ENCODE results near the gene CD8B. TPM values are rescaled to one million over a fixed set of nuclear protein-coding genes. Genes with fewer than 3 reads are reported as not detected.

Gene CD8B
- total RNA-seq, 1 experiment from 2014 or later = not detected

- 0 out of 2 replicates have a peak, but pooled peaks cover 3% of the 10 kb centered on the region for H3K27me3 ChIP-seq (ENCODE audit: low read length)
- no peak for DNase-seq
- H3K36me3 ChIP-seq (ENCODE audit: insufficient read depth, low read length) = peaks cover 2% of the 10 kb centered on the region; the same call in 1 of the 2 replicates
- no peak overlapping the region for H2AFZ ChIP-seq (ENCODE audit: low read length)
- no peaks in the 10 kb centered on the region for H4K20me1 ChIP-seq (ENCODE audit: insufficient read depth, low read depth, low read length)
- H3K9ac ChIP-seq (ENCODE audit: low read length) = no peak overlapping the region
- H3K27ac ChIP-seq (ENCODE audit: low read length) = no peak overlapping the region
- H3K4me3 ChIP-seq (ENCODE audit: low read length) = no peak overlapping the region
- no peaks in the 10 kb centered on the region for H3K4me1 ChIP-seq (ENCODE audit: low read length)
- peaks cover 7% of the 10 kb centered on the region; the same call in 1 of the 2 replicates for H3K9me3 ChIP-seq (ENCODE audit: low read length)
- H3K4me2 ChIP-seq (ENCODE audit: low read depth, low read length, poor library complexity, severe bottlenecking) = no peak overlapping the region
- no peaks in the 10 kb centered on the region for H3K79me2 ChIP-seq (ENCODE audit: low read length)
- H3K9me2 ChIP-seq (replicated peaks; ENCODE audit: insufficient read depth, low read length) = no peaks in the 10 kb centered on the region
Observed at GRCh38 chr2:86800856-86801567, 60.7 kb downstream of the CD8B start.

GRCh38 chr2:86794861-86795260 is 66.8 kb downstream of the CD8B start:
- no peak for DNase-seq
- Histone ChIP-seq H3K79me2 (ENCODE audit: low read length) (no peaks in the 10 kb centered on the region), H3K4me3 (ENCODE audit: low read length) (no peak overlapping the region), H3K4me2 (ENCODE audit: low read depth, low read length, poor library complexity, severe bottlenecking) (no peak overlapping the region), H3K9ac (ENCODE audit: low read length) (no peak overlapping the region), H3K4me1 (ENCODE audit: low read length) (no peaks in the 10 kb centered on the region), H4K20me1 (ENCODE audit: insufficient read depth, low read depth, low read length) (no peaks in the 10 kb centered on the region), H2AFZ (ENCODE audit: low read length) (no peak overlapping the region), H3K27ac (ENCODE audit: low read length) (no peak overlapping the region), H3K9me2 (replicated peaks; ENCODE audit: insufficient read depth, low read length) (no peaks in the 10 kb centered on the region), H3K9me3 (ENCODE audit: low read length) (peaks cover 11% of the 10 kb centered on the region; the same call in 1 of the 2 replicates), H3K36me3 (ENCODE audit: insufficient read depth, low read length) (peaks cover 5% of the 10 kb centered on the region; the same call in 1 of the 2 replicates), H3K27me3 (ENCODE audit: low read length) (peaks cover 7% of the 10 kb centered on the region; the same call in 1 of the 2 replicates)

- DNase-seq = no peak
- Histone ChIP-seq H3K9ac (ENCODE audit: low read length) (no peak overlapping the region), H4K20me1 (ENCODE audit: insufficient read depth, low read depth, low read length) (no peaks in the 10 kb centered on the region), H3K4me3 (ENCODE audit: low read length) (no peak overlapping the region), H3K9me2 (replicated peaks; ENCODE audit: insufficient read depth, low read length) (no peaks in the 10 kb centered on the region), H3K4me2 (ENCODE audit: low read depth, low read length, poor library complexity, severe bottlenecking) (no peak overlapping the region), H3K27me3 (ENCODE audit: low read length) (peaks cover 7% of the 10 kb centered on the region; the same call in 1 of the 2 replicates), H3K79me2 (ENCODE audit: low read length) (no peaks in the 10 kb centered on the region), H3K27ac (ENCODE audit: low read length) (no peak overlapping the region), H3K9me3 (ENCODE audit: low read length) (peaks cover 11% of the 10 kb centered on the region; the same call in 1 of the 2 replicates), H2AFZ (ENCODE audit: low read length) (no peak overlapping the region), H3K36me3 (ENCODE audit: insufficient read depth, low read length) (peaks cover 5% of the 10 kb centered on the region; the same call in 1 of the 2 replicates), H3K4me1 (ENCODE audit: low read length) (no peaks in the 10 kb centered on the region)
Observed at GRCh38 chr2:86793752-86794151, 67.9 kb downstream of the CD8B start.

- Histone ChIP-seq H3K27ac (ENCODE audit: low read length) (no peak overlapping the region), H3K36me3 (ENCODE audit: insufficient read depth, low read length) (peaks cover 5% of the 10 kb centered on the region; the same call in 1 of the 2 replicates), H3K9me3 (ENCODE audit: low read length) (peaks cover 8% of the 10 kb centered on the region; the same call in 1 of the 2 replicates), H3K79me2 (ENCODE audit: low read length) (no peaks in the 10 kb centered on the region), H3K9me2 (replicated peaks; ENCODE audit: insufficient read depth, low read length) (no peaks in the 10 kb centered on the region), H3K4me1 (ENCODE audit: low read length) (no peaks in the 10 kb centered on the region), H3K4me3 (ENCODE audit: low read length) (no peak overlapping the region), H3K27me3 (ENCODE audit: low read length) (peaks cover 7% of the 10 kb centered on the region; the same call in 1 of the 2 replicates), H3K9ac (ENCODE audit: low read length) (no peak overlapping the region), H4K20me1 (ENCODE audit: insufficient read depth, low read depth, low read length) (no peaks in the 10 kb centered on the region), H2AFZ (ENCODE audit: low read length) (no peak overlapping the region), H3K4me2 (ENCODE audit: low read depth, low read length, poor library complexity, severe bottlenecking) (no peak overlapping the region)
- no peak for DNase-seq
Observed at GRCh38 chr2:86791573-86791972, 70.1 kb downstream of the CD8B start.

GRCh38 chr2:86790676-86791572 is 70.8 kb downstream of the CD8B start, which contains the start of gene CD8A:
Gene CD8A (minus strand): TSS chr2:86790913. CDS start chr2:86790825, 88 bp downstream.
- peaks cover 2% of the 10 kb centered on the region; the same call in 1 of the 2 replicates for H3K36me3 ChIP-seq (ENCODE audit: insufficient read depth, low read length)
- peaks cover 4% of the 10 kb centered on the region; the same call in 1 of the 2 replicates for H3K9me3 ChIP-seq (ENCODE audit: low read length)
- H3K4me3 ChIP-seq (ENCODE audit: low read length) = no peak within 1 kb of the TSS
- no peak within 1 kb of the TSS for H3K27ac ChIP-seq (ENCODE audit: low read length)
- H3K79me2 ChIP-seq (ENCODE audit: low read length) = no peaks in the 10 kb centered on the region
- H3K4me1 ChIP-seq (ENCODE audit: low read length) = no peaks in the 10 kb centered on the region
- H3K27me3 ChIP-seq (ENCODE audit: low read length) = peaks cover 3% of the 10 kb centered on the region; the same call in 1 of the 2 replicates
- no peaks in the 10 kb centered on the region for H3K9me2 ChIP-seq (replicated peaks; ENCODE audit: insufficient read depth, low read length)
- DNase-seq = no peak
- H2AFZ ChIP-seq (ENCODE audit: low read length) = no peak within 1 kb of the TSS
- H4K20me1 ChIP-seq (ENCODE audit: insufficient read depth, low read depth, low read length) = no peaks in the 10 kb centered on the region
- no peak within 1 kb of the TSS for H3K4me2 ChIP-seq (ENCODE audit: low read depth, low read length, poor library complexity, severe bottlenecking)
- no peak within 1 kb of the TSS for H3K9ac ChIP-seq (ENCODE audit: low read length)

GRCh38 chr2:86790134-86790675 is 71.5 kb downstream of the CD8B start:
- H4K20me1 ChIP-seq (ENCODE audit: insufficient read depth, low read depth, low read length) = no peaks in the 10 kb centered on the region
- no peaks in the 10 kb centered on the region for H3K4me1 ChIP-seq (ENCODE audit: low read length)
- H3K9ac ChIP-seq (ENCODE audit: low read length) = no peak overlapping the region
- H3K36me3 ChIP-seq (ENCODE audit: insufficient read depth, low read length) = no peaks in the 10 kb centered on the region
- no peak overlapping the region for H3K4me3 ChIP-seq (ENCODE audit: low read length)
- H3K27me3 ChIP-seq (ENCODE audit: low read length) = no peaks in the 10 kb centered on the region
- no peaks in the 10 kb centered on the region for H3K9me3 ChIP-seq (ENCODE audit: low read length)
- no peak for DNase-seq
- no peaks in the 10 kb centered on the region for H3K79me2 ChIP-seq (ENCODE audit: low read length)
- no peaks in the 10 kb centered on the region for H3K9me2 ChIP-seq (replicated peaks; ENCODE audit: insufficient read depth, low read length)
- no peak overlapping the region for H3K27ac ChIP-seq (ENCODE audit: low read length)
- H2AFZ ChIP-seq (ENCODE audit: low read length) = no peak overlapping the region
- no peak overlapping the region for H3K4me2 ChIP-seq (ENCODE audit: low read depth, low read length, poor library complexity, severe bottlenecking)

GRCh38 chr2:86789687-86790133 is 72.0 kb downstream of the CD8B start:
- Histone ChIP-seq H3K27ac (ENCODE audit: low read length) (no peak overlapping the region), H3K4me3 (ENCODE audit: low read length) (no peak overlapping the region), H3K79me2 (ENCODE audit: low read length) (no peaks in the 10 kb centered on the region), H2AFZ (ENCODE audit: low read length) (no peak overlapping the region), H3K9ac (ENCODE audit: low read length) (no peak overlapping the region), H3K4me1 (ENCODE audit: low read length) (no peaks in the 10 kb centered on the region), H3K4me2 (ENCODE audit: low read depth, low read length, poor library complexity, severe bottlenecking) (no peak overlapping the region), H3K36me3 (ENCODE audit: insufficient read depth, low read length) (no peaks in the 10 kb centered on the region), H3K27me3 (ENCODE audit: low read length) (no peaks in the 10 kb centered on the region), H4K20me1 (ENCODE audit: insufficient read depth, low read depth, low read length) (no peaks in the 10 kb centered on the region), H3K9me3 (ENCODE audit: low read length) (no peaks in the 10 kb centered on the region), H3K9me2 (replicated peaks; ENCODE audit: insufficient read depth, low read length) (no peaks in the 10 kb centered on the region)
- no peak for DNase-seq

Measured in Karpas-422 (cell line).